ENCODE results near the gene ZNF394.

DNA sequence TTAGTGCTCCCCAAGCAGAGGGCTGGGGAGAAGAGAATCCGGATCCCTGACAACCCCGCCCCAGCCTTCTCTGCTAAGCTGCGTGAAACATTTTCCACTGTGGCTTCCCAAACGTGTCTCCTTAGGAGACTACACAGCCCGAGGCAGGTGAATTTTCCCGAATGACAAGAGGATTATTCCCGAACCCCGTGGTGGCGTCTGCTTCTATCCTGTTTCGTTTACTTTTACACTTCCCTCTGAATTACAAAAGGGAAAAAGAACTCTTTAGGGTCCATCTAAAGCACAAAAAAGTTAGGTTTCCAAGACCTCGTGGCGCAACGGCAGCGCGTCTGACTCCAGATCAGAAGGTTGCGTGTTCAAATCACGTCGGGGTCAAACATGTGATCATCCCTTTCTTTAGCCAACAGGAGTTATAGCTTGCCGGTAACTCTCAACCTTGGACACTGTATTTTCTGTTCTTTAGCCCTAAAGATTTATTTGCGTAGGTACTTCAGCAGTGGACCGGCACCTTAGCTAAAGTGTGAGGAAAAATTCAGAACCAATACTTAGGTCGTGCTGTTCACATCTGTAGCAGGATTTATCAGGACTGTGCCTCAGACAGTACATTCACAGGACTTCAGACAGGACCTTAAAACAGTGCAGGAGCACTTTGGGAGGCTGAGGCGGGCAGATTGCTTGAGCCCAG, 30.6 kb downstream of the ZNF394 start:
- TF ChIP-seq, protein P1, sequence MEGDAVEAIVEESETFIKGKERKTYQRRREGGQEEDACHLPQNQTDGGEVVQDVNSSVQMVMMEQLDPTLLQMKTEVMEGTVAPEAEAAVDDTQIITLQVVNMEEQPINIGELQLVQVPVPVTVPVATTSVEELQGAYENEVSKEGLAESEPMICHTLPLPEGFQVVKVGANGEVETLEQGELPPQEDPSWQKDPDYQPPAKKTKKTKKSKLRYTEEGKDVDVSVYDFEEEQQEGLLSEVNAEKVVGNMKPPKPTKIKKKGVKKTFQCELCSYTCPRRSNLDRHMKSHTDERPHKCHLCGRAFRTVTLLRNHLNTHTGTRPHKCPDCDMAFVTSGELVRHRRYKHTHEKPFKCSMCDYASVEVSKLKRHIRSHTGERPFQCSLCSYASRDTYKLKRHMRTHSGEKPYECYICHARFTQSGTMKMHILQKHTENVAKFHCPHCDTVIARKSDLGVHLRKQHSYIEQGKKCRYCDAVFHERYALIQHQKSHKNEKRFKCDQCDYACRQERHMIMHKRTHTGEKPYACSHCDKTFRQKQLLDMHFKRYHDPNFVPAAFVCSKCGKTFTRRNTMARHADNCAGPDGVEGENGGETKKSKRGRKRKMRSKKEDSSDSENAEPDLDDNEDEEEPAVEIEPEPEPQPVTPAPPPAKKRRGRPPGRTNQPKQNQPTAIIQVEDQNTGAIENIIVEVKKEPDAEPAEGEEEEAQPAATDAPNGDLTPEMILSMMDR (IDR thresholded peaks at IDR 0.05) = no peak
- TF ChIP-seq POLR2A (IDR thresholded peaks at IDR 0.05) (no peak), POLR2AphosphoS5 (IDR thresholded peaks at IDR 0.05) (no peak), EP300 (IDR thresholded peaks at IDR 0.05; ENCODE audit: low read depth) (no peak)
